CD14-positive monocyte (primary cell): ENCODE measurements around the gene ATP2A2. TPM values are rescaled to one million over a fixed set of nuclear protein-coding genes. Genes with fewer than 3 reads are reported as not detected.

Experiments used
- DNase-seq, 3 donors: peaks; one replicate each; pipeline ENCODE4 v3.0.0-alpha.2; 2011 to 2022
- H2AFZ ChIP-seq: 2 replicates; pipeline ENCODE4 v1.6.0; 2012; ENCODE audit warnings: mild to moderate bottlenecking, low read depth, low read length, inconsistent platforms; ENCODE audit not compliant: insufficient read depth, poor library complexity, severe bottlenecking
- H3K27ac ChIP-seq, 2 donors: 1 replicate in 1 of 2; 2 replicates in 1 of 2; pipeline ENCODE4 v1.5.1; 2012 to 2013; ENCODE audit warnings: low read length in 2 of 2, control low read depth in 1 of 2, inconsistent platforms in 1 of 2, low read depth in 1 of 2, mild to moderate bottlenecking in 1 of 2
- H3K27me3 ChIP-seq, 2 donors: one replicate each; pipeline versions ENCODE4 v1.6.0 to v1.6.1; 2011 to 2013; ENCODE audit warnings: low read length in 2 of 2; ENCODE audit not compliant: control insufficient read depth in 2 of 2, insufficient read depth in 2 of 2
- H3K36me3 ChIP-seq, 2 donors: replicated peaks in 1 of 2; 1 replicate in 1 of 2; 2 replicates in 1 of 2; pipeline versions ENCODE4 v1.5.1 to v1.6.1; 2012 to 2013; ENCODE audit warnings: low read length in 2 of 2, control low read depth in 1 of 2, inconsistent platforms in 1 of 2, mild to moderate bottlenecking in 1 of 2; ENCODE audit not compliant: insufficient read depth in 2 of 2, control insufficient read depth in 1 of 2
- H3K4me1 ChIP-seq, 2 donors: 1 replicate in 1 of 2; 2 replicates in 1 of 2; pipeline versions ENCODE4 v1.5.1 to v1.6.1; 2012 to 2013; ENCODE audit warnings: low read length in 2 of 2, control low read depth in 1 of 2, inconsistent platforms in 1 of 2, mild to moderate bottlenecking in 1 of 2, moderate library complexity in 1 of 2; ENCODE audit not compliant: insufficient read depth in 2 of 2, control insufficient read depth in 1 of 2
- H3K4me2 ChIP-seq: replicated peaks from 2 replicates; pipeline ENCODE3; 2012; ENCODE audit warnings: low read length, moderate library complexity, mild to moderate bottlenecking; ENCODE audit not compliant: poor library complexity, severe bottlenecking; ENCODE audit errors: extremely low read depth
- H3K4me3 ChIP-seq, 3 experiments: fragments of 200-600 bp in 1 of 3; sonication (generic) in 1 of 3; replicated peaks in 1 of 3; 1 replicate in 2 of 3; 2 replicates in 1 of 3; pipeline ENCODE4 v1.5.1; 2011 to 2013; ENCODE audit warnings: low read length in 3 of 3, mild to moderate bottlenecking in 3 of 3, control low read depth in 2 of 3, low read depth in 2 of 3, inconsistent platforms in 1 of 3, moderate library complexity in 1 of 3
- H3K79me2 ChIP-seq: 2 replicates; pipeline ENCODE4 v1.6.0; 2012; ENCODE audit warnings: mild to moderate bottlenecking, control low read depth, inconsistent platforms, low read length, moderate library complexity; ENCODE audit not compliant: insufficient read depth
- H3K9ac ChIP-seq: 2 replicates; pipeline ENCODE4 v1.6.0; 2017; ENCODE audit warnings: low read length, mild to moderate bottlenecking; ENCODE audit not compliant: insufficient read depth, poor library complexity, severe bottlenecking
- H3K9me3 ChIP-seq, 2 donors: replicated peaks in 1 of 2; 1 replicate in 1 of 2; 2 replicates in 1 of 2; pipeline versions ENCODE4 v1.5.1 to v1.6.1; 2012 to 2013; ENCODE audit warnings: low read length in 2 of 2, control low read depth in 1 of 2; ENCODE audit not compliant: control insufficient read depth in 1 of 2, insufficient read depth in 1 of 2
- H4K20me1 ChIP-seq: 2 replicates; pipeline ENCODE4 v1.6.0; 2012; ENCODE audit warnings: mild to moderate bottlenecking, low read length, control low read depth, moderate library complexity; ENCODE audit not compliant: insufficient read depth
- H3K27ac Mint-ChIP-seq, 7 donors: one replicate each; pipeline ENCODE4 v1.8.0; 2020; ENCODE audit warnings: mild to moderate bottlenecking in 7 of 7, mixed read lengths in 7 of 7, moderate library complexity in 6 of 7, inconsistent platforms in 2 of 7
- H3K27me3 Mint-ChIP-seq, 3 donors: one replicate each; pipeline ENCODE4 v1.8.0; 2021 to 2022; ENCODE audit warnings: low read depth in 3 of 3, mild to moderate bottlenecking in 3 of 3, mixed read lengths in 3 of 3, moderate library complexity in 3 of 3, inconsistent platforms in 1 of 3
- H3K36me3 Mint-ChIP-seq, 2 donors: one replicate each; pipeline ENCODE4 v1.8.0; 2020; ENCODE audit warnings: mixed read lengths in 2 of 2, inconsistent platforms in 1 of 2, mild to moderate bottlenecking in 1 of 2
- H3K4me1 Mint-ChIP-seq: one replicate; pipeline ENCODE4 v1.8.0; 2020; ENCODE audit warnings: mild to moderate bottlenecking, mixed read lengths
- H3K4me3 Mint-ChIP-seq, 2 donors: one replicate each; pipeline ENCODE4 v1.8.0; 2020; ENCODE audit warnings: mild to moderate bottlenecking in 2 of 2, mixed read lengths in 2 of 2, moderate library complexity in 1 of 2
- H3K9me3 Mint-ChIP-seq, 7 donors: one replicate each; pipeline ENCODE4 v1.8.0; 2020 to 2022; ENCODE audit warnings: mixed read lengths in 7 of 7, mild to moderate bottlenecking in 6 of 7, moderate library complexity in 6 of 7, inconsistent platforms in 2 of 7
- WGBS: methylation state at CpG from one replicate; pipeline ENCODE4 v1.1.5; 2013; ENCODE audit warnings: missing lambda C conversion rate; ENCODE audit not compliant: insufficient coverage; 5-methylcytosine and 5-hydroxymethylcytosine counted together
- intact Hi-C, 2 donors: fragments of 100-400 bp; cut with micrococcal nuclease; formaldehyde crosslinking; loops; one replicate each; pipeline versions ENCODE4 v1.15.0 to v1.15.1; 2023
- polyA plus RNA-seq, 3 donors: library from polyadenylated mRNA; depleted of rRNA in 1 of 3; unstranded in 2 of 3; stranded (reverse) in 1 of 3; fragments of 300-500 nt in 2 of 3; fragments of >200 nt in 1 of 3; fragmentation: Illumina TruSeq in 2 of 3; gene quantifications; 1 replicate in 2 of 3; 2 replicates in 1 of 3; pipeline ENCODE4 v1.2.3, GENCODE V29; 2012 to 2021
- TF ChIP-seq, protein P1 (sequence below): fragments of 200-600 bp; IDR thresholded peaks from one replicate; pipeline ENCODE4 v1.8.0; 2022; ENCODE audit warnings: antibody characterized with exemption, mild to moderate bottlenecking

Gene ATP2A2
- polyA plus RNA-seq, 3 donors = 4.5 to 83.1 (median 6.9) TPM

DNA sequence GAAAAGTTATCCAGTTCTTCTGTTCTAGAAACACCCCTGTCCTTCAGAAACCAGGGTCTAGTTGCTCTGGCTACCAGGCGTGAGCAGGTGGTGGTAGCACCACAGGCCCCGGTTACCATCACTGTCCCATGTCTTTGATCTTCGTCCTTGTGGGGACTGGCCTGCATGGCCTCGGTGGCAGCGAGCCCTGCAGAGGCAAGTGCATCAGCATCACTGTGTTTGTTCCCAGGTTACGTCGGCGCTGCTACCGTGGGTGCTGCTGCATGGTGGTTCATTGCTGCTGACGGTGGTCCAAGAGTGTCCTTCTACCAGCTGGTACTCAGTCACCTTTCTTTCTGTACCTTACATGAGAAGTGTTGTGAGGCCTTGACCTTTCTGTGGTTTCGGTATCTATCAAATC is 63.6 kb downstream of the ATP2A2 start:
- 95% methylated on average over 5 of the region's 11 CpGs for WGBS
- DNase-seq = no peak
- H3K9me3 Mint-ChIP-seq = no peaks in the 10 kb centered on the region
- peaks cover 32% of the 10 kb centered on the region for H3K4me1 Mint-ChIP-seq
- no peak overlapping the region for H2AFZ ChIP-seq
- H3K4me3 ChIP-seq = no peak overlapping the region
- H3K27ac ChIP-seq = peak overlapping the region; percentile 56 to 68
- H3K9ac ChIP-seq = no peak overlapping the region
- peaks cover 74% of the 10 kb centered on the region for H4K20me1 ChIP-seq
- no peak overlapping the region for H3K4me2 ChIP-seq
- TF ChIP-seq, protein P1, sequence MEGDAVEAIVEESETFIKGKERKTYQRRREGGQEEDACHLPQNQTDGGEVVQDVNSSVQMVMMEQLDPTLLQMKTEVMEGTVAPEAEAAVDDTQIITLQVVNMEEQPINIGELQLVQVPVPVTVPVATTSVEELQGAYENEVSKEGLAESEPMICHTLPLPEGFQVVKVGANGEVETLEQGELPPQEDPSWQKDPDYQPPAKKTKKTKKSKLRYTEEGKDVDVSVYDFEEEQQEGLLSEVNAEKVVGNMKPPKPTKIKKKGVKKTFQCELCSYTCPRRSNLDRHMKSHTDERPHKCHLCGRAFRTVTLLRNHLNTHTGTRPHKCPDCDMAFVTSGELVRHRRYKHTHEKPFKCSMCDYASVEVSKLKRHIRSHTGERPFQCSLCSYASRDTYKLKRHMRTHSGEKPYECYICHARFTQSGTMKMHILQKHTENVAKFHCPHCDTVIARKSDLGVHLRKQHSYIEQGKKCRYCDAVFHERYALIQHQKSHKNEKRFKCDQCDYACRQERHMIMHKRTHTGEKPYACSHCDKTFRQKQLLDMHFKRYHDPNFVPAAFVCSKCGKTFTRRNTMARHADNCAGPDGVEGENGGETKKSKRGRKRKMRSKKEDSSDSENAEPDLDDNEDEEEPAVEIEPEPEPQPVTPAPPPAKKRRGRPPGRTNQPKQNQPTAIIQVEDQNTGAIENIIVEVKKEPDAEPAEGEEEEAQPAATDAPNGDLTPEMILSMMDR = no peak
- peak overlapping the region; percentile 24 to 88 (median 85) for H3K27ac Mint-ChIP-seq
- H3K27me3 ChIP-seq = no peaks in the 10 kb centered on the region
- peaks cover 94 to 100% of the 10 kb centered on the region in 2 donors for H3K36me3 Mint-ChIP-seq
- H3K27me3 Mint-ChIP-seq = no peaks in the 10 kb centered on the region
- H3K4me3 Mint-ChIP-seq = no peak overlapping the region
- no peaks in the 10 kb centered on the region for H3K9me3 ChIP-seq
- H3K36me3 ChIP-seq = peaks cover 90 to 100% of the 10 kb centered on the region in 2 donors
- peaks cover 4% of the 10 kb centered on the region for H3K79me2 ChIP-seq
- intact Hi-C loops = no loop called here
- peaks cover 27 to 29% of the 10 kb centered on the region in 2 donors for H3K4me1 ChIP-seq

DNA sequence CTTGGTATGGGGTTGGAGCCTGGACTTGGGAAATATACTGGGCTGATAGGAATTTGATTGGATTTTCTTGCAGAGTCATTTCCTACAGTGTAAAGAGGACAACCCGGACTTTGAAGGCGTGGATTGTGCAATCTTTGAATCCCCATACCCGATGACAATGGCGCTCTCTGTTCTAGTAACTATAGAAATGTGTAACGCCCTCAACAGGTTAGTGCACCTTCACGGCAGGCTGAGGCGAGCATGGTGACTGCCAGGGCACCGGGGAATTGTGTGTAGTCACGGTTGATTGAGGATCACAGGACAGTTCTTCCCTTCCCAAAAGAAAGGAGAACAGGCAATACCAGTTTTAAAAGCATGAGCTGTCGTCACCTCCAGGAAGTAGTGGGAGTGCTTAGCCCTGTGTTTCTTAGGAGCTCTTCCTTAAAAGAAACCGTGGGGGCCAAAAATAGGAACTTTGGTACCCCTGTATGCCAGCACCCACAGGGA is 64.2 kb downstream of the ATP2A2 start:
- intact Hi-C loops = no loop called here
- no peak overlapping the region for H3K4me3 ChIP-seq
- no peaks in the 10 kb centered on the region for H3K9me3 ChIP-seq
- H4K20me1 ChIP-seq = peaks cover 78% of the 10 kb centered on the region
- no peak overlapping the region for H3K9ac ChIP-seq
- peaks cover 84 to 100% of the 10 kb centered on the region in 2 donors for H3K36me3 ChIP-seq
- 39% methylated on average over 4 of the region's 11 CpGs for WGBS
- Mint-ChIP-seq H3K4me3 (peak overlapping the region in 1 of 2 donors; percentile 55), H3K27ac (peak overlapping the region; percentile 58 to 88 (median 85)), H3K4me1 (peaks cover 37% of the 10 kb centered on the region), H3K9me3 (no peaks in the 10 kb centered on the region), H3K36me3 (peaks cover 91 to 96% of the 10 kb centered on the region in 2 donors), H3K27me3 (no peaks in the 10 kb centered on the region)
- no peak overlapping the region for H3K4me2 ChIP-seq
- H3K79me2 ChIP-seq = peaks cover 3% of the 10 kb centered on the region
- peak in 2 of 3 donors; percentile 17 to 71 for DNase-seq
- no peak overlapping the region for H2AFZ ChIP-seq
- peaks cover 31 to 33% of the 10 kb centered on the region in 2 donors for H3K4me1 ChIP-seq
- TF ChIP-seq, protein P1 = no peak
- peak overlapping the region; percentile 56 to 68 for H3K27ac ChIP-seq
- H3K27me3 ChIP-seq = no peaks in the 10 kb centered on the region
